ENCODE measurements around the gene ACVR1B. TPM values are rescaled to one million over a fixed set of nuclear protein-coding genes. Genes with fewer than 3 reads are reported as not detected.

The ACVR1B gene
- total and polyA plus RNA-seq, 9 of the 15 experiments (the other 6 are each of a cell fraction or from before 2014, with no cell fraction given): 0.97 to 15.1 (median 6.8) TPM

- Histone ChIP-seq H3K4me1 (replicated peaks in 1 of 2; ENCODE audit: control insufficient read depth in 2 of 2, insufficient read depth in 2 of 2, low read length in 2 of 2) (peaks cover 0 to 22% of the 10 kb centered on the region in 2 experiments; a peak in 1 of 5 replicates), H3K27ac (ENCODE audit: extremely low read depth, low read depth, low read length) (no peak overlapping the region), H3K4me3 (no peak overlapping the region), H3K27me3 (ENCODE audit: control insufficient read depth in 2 of 2, insufficient read depth in 2 of 2, low read length in 2 of 2) (no peaks in the 10 kb centered on the region), H3K9me3 (replicated peaks; ENCODE audit: control insufficient read depth, insufficient read depth, low read depth, low read length) (no peaks in the 10 kb centered on the region), H3K36me3 (ENCODE audit: control insufficient read depth, insufficient read depth, low read length) (0 out of 3 replicates have a peak, but pooled peaks cover 3% of the 10 kb centered on the region), H3K9ac (ENCODE audit: insufficient read depth in 1 of 2, low read depth in 2 of 2, low read length in 2 of 2) (no peak overlapping the region), H2AFZ (ENCODE audit: low read depth, low read length) (no peak overlapping the region), H4K20me1 (replicated peaks; ENCODE audit: control insufficient read depth, insufficient read depth, low read length) (no peaks in the 10 kb centered on the region), H3K79me2 (ENCODE audit: control insufficient read depth, insufficient read depth, low read length) (no peaks in the 10 kb centered on the region), H3K9me1 (ENCODE audit: control insufficient read depth, insufficient read depth, low read length) (no peaks in the 10 kb centered on the region), H3K4me2 (ENCODE audit: insufficient read depth, low read length) (no peak overlapping the region)
- intact Hi-C loops (cut with micrococcal nuclease): no loop called here
- 67% methylated on average over 8 of the region's 8 CpGs for whole genome bisulfite sequencing (ENCODE audit: insufficient coverage, low coverage, missing lambda C conversion rate)
- ATAC-seq (no peak), FAIRE-seq (no peak), DNase-seq (ENCODE audit: extremely low read depth in 1 of 4, low spot score in 3 of 4) (no peak)
- no TSS peak for BruUV-seq (replicated peaks)
- POLR2A ChIA-PET: interaction anchor here (0.7 to 2.5 kb wide), 7 partner anchors 8 to 76 kb away, joined by 3 to 13 read pairs (median 4); partner anchors contain the start of gene NR4A1
- in situ Hi-C loops (cut with MboI): loop anchor here (25.0 kb wide), 1 partner anchor 591 kb away; the partner anchor contains the start of gene SLC4A8
- CTCF ChIA-PET (ENCODE audit: low intra/inter-chr PET ratio): interaction anchor here (0.5 to 5.4 kb wide), 4 partner anchors 18 to 119 kb away, joined by 6 to 63 read pairs (median 24); no protein-coding TSS in a partner anchor
- TF ChIP-seq ZNF639 (CRISPR knock-in tag; conservative IDR thresholded peaks at IDR 0.05 in 1 of 2, IDR thresholded peaks at IDR 0.05 in 1 of 2): no peak
- no peak for TF ChIP-seq SNRNP70 (optimal IDR thresholded peaks at IDR 0.05; ENCODE audit: low read depth, low read length)
- TF ChIP-seq HNRNPH1 (optimal IDR thresholded peaks at IDR 0.05; ENCODE audit: low read depth, low read length): no peak
- no peak for TF ChIP-seq HMGN3 (IDR thresholded peaks at IDR 0.05; ENCODE audit: borderline replicate concordance, extremely low read depth, insufficient read length, low read depth, low read length)
- TF ChIP-seq MEIS2 (IDR thresholded peaks at IDR 0.05; ENCODE audit: partially characterized antibody): no peak
- TF ChIP-seq ZEB2 (IDR thresholded peaks at IDR 0.05): no peak
- no peak for TF ChIP-seq GTF2F1 (IDR thresholded peaks at IDR 0.05; ENCODE audit: low read depth, low read length)
- TF ChIP-seq ZNF511 (CRISPR knock-in tag; IDR thresholded peaks at IDR 0.05): no peak
- no peak for TF ChIP-seq ZFP36 (IDR thresholded peaks at IDR 0.05; ENCODE audit: low read depth, low read length, partially characterized antibody)
- TF ChIP-seq ZNF280B (CRISPR knock-in tag; IDR thresholded peaks at IDR 0.05): no peak
- no peak for TF ChIP-seq JUND (IDR thresholded peaks at IDR 0.05; ENCODE audit: borderline replicate concordance, low read depth, low read length)
- TF ChIP-seq JUND (tag; IDR thresholded peaks at IDR 0.05; ENCODE audit: borderline replicate concordance, low read depth, low read length): no peak
- TF ChIP-seq KAT7 (CRISPR knock-in tag; IDR thresholded peaks at IDR 0.05; ENCODE audit: borderline replicate concordance): no peak
- no peak for TF ChIP-seq POLR2H (tag; IDR thresholded peaks at IDR 0.05; ENCODE audit: low read depth)
- TF ChIP-seq CC2D1A (IDR thresholded peaks at IDR 0.05): no peak
- no peak for TF ChIP-seq L3MBTL2 (IDR thresholded peaks at IDR 0.05)
- TF ChIP-seq SAFB2 (IDR thresholded peaks at IDR 0.05; ENCODE audit: borderline replicate concordance, low read depth, low read length, severe bottlenecking): no peak
- TF ChIP-seq ELF4 (CRISPR knock-in tag; IDR thresholded peaks at IDR 0.05): no peak
- TF ChIP-seq ARID2 (IDR thresholded peaks at IDR 0.05): no peak
- no peak for TF ChIP-seq ZC3H4 (CRISPR knock-in tag; IDR thresholded peaks at IDR 0.05; ENCODE audit: borderline replicate concordance)
Observed at GRCh38 chr12:52003016-52003550, 51.6 kb downstream of the ACVR1B start.
